ENCODE results near the gene CSRNP3. TPM values are rescaled to one million over a fixed set of nuclear protein-coding genes. Genes with fewer than 3 reads are reported as not detected.

The CSRNP3 gene
- total RNA-seq, 1 experiment from 2014 or later = not detected

- Histone ChIP-seq H3K36me3 (ENCODE audit: control insufficient read depth, insufficient read depth, low read length) (no peaks in the 10 kb centered on the region), H3K9me3 (ENCODE audit: control insufficient read depth, insufficient read depth, low read depth, low read length) (no peaks in the 10 kb centered on the region), H3K27me3 (ENCODE audit: control insufficient read depth, insufficient read depth, low read length) (no peaks in the 10 kb centered on the region), H3K4me3 (ENCODE audit: low read depth in 2 of 2, low read length in 2 of 2) (no peak overlapping the region), H3K27ac (ENCODE audit: low read length) (no peak overlapping the region), H3K4me1 (ENCODE audit: control insufficient read depth, insufficient read depth, low read length) (no peaks in the 10 kb centered on the region)
- TF ChIP-seq REST (IDR thresholded peaks at IDR 0.05; ENCODE audit: insufficient read depth in 1 of 2, low read depth in 2 of 2, low read length in 1 of 2) (no peak), TCF7L2 (IDR thresholded peaks at IDR 0.05; ENCODE audit: low read depth, low read length) (no peak), CTCF (IDR thresholded peaks at IDR 0.05) (no peak), SIN3A (IDR thresholded peaks at IDR 0.05; ENCODE audit: borderline replicate concordance, insufficient read depth, low read depth, low read length) (no peak), POLR2AphosphoS5 (IDR thresholded peaks at IDR 0.05; ENCODE audit: low read depth, low read length) (no peak)
- no peak for ATAC-seq
- ChIA-PET CTCF (no interaction called here), POLR2A (no interaction called here)
- no peak for DNase-seq (ENCODE audit: low read depth, low spot score)
- no TSS peak for BruUV-seq (replicated peaks)
- intact Hi-C loops (cut with micrococcal nuclease; ENCODE audit: unreplicated experiment) = no loop called here
- in situ Hi-C loops (cut with HindIII; ENCODE audit: low pct_unique_long_range_greater_than_20kb, low sequenced_read_pairs) = no loop called here
Measured at GRCh38 chr2:165533331-165533730, 63.8 kb downstream of the CSRNP3 start.

- intact Hi-C loops (cut with micrococcal nuclease; ENCODE audit: unreplicated experiment) = no loop called here
- DNase-seq (ENCODE audit: low read depth, low spot score) (no peak), ATAC-seq (no peak)
- Histone ChIP-seq H3K9me3 (ENCODE audit: control insufficient read depth, insufficient read depth, low read depth, low read length) (no peaks in the 10 kb centered on the region), H3K27ac (ENCODE audit: low read length) (no peak overlapping the region), H3K4me3 (ENCODE audit: low read depth in 2 of 2, low read length in 2 of 2) (no peak overlapping the region), H3K36me3 (ENCODE audit: control insufficient read depth, insufficient read depth, low read length) (no peaks in the 10 kb centered on the region), H3K27me3 (ENCODE audit: control insufficient read depth, insufficient read depth, low read length) (no peaks in the 10 kb centered on the region), H3K4me1 (ENCODE audit: control insufficient read depth, insufficient read depth, low read length) (no peaks in the 10 kb centered on the region)
- no TSS peak for BruUV-seq (replicated peaks)
- no peak for TF ChIP-seq TCF7L2 (IDR thresholded peaks at IDR 0.05; ENCODE audit: low read depth, low read length)
- POLR2A ChIA-PET = no interaction called here
- in situ Hi-C loops (cut with HindIII; ENCODE audit: low pct_unique_long_range_greater_than_20kb, low sequenced_read_pairs) = no loop called here
- CTCF ChIA-PET = no interaction called here
Measured at GRCh38 chr2:165535471-165535870, 66.0 kb downstream of the CSRNP3 start.

- in situ Hi-C loops (cut with HindIII; ENCODE audit: low pct_unique_long_range_greater_than_20kb, low sequenced_read_pairs) (no loop called here), intact Hi-C loops (cut with micrococcal nuclease; ENCODE audit: unreplicated experiment) (loop anchor here (1.0 kb wide), 1 partner anchor 23 kb away; no protein-coding TSS in a partner anchor)
- Histone ChIP-seq H3K27me3 (ENCODE audit: control insufficient read depth, insufficient read depth, low read length) (no peaks in the 10 kb centered on the region), H3K4me3 (ENCODE audit: low read depth in 2 of 2, low read length in 2 of 2) (no peak overlapping the region), H3K36me3 (ENCODE audit: control insufficient read depth, insufficient read depth, low read length) (no peaks in the 10 kb centered on the region), H3K9me3 (ENCODE audit: control insufficient read depth, insufficient read depth, low read depth, low read length) (no peaks in the 10 kb centered on the region), H3K4me1 (ENCODE audit: control insufficient read depth, insufficient read depth, low read length) (no peaks in the 10 kb centered on the region), H3K27ac (ENCODE audit: low read length) (no peak overlapping the region)
- ATAC-seq (no peak), DNase-seq (ENCODE audit: low read depth, low spot score) (no peak)
- ChIA-PET CTCF (no interaction called here), POLR2A (no interaction called here)
- no TSS peak for BruUV-seq (replicated peaks)
- no peak for TF ChIP-seq POLR2AphosphoS5 (IDR thresholded peaks at IDR 0.05; ENCODE audit: low read depth, low read length)
- no peak for TF ChIP-seq SIN3A (IDR thresholded peaks at IDR 0.05; ENCODE audit: borderline replicate concordance, insufficient read depth, low read depth, low read length)
- TF ChIP-seq TCF7L2 (IDR thresholded peaks at IDR 0.05; ENCODE audit: low read depth, low read length) = no peak
- no peak for TF ChIP-seq CTCF (IDR thresholded peaks at IDR 0.05)
- no peak for TF ChIP-seq REST (IDR thresholded peaks at IDR 0.05; ENCODE audit: insufficient read depth in 1 of 2, low read depth in 2 of 2, low read length in 1 of 2)
Measured at GRCh38 chr2:165536851-165537499, 67.5 kb downstream of the CSRNP3 start.

Data from Panc1 (cell line).